Placental epithelial cell (primary cell): ENCODE results near the gene IARS2. TPM values are rescaled to one million over a fixed set of nuclear protein-coding genes. Genes with fewer than 3 reads are reported as not detected.

Experiments used
- small RNA-seq: library from RNA; depleted of rRNA; stranded (forward); fragments of <200 nt; gene quantifications from one replicate; pipeline ENCODE3, GENCODE V24; 2012
- total RNA-seq: library from RNA; depleted of rRNA; stranded (reverse); fragments of >200 nt; gene quantifications from 2 replicates; pipeline ENCODE4 v1.2.3, GENCODE V29; 2012

The IARS2 gene
- 66.2 and 70.7 TPM in 2 replicates for total RNA-seq

GRCh38 chr1:220094016-220094911, at the start of gene IARS2:
Gene IARS2 (plus strand): TSS chr1:220094132. CDS start chr1:220094217, 85 bp downstream.

GRCh38 chr1:220046052-220046930, 47.6 kb upstream of the IARS2 start, which contains the start of gene EPRS1:
Gene EPRS1 (minus strand): TSS chr1:220046505. CDS start chr1:220046388, 117 bp downstream.

GRCh38 chr1:220089650-220090556, 4.0 kb upstream of the IARS2 start, which contains the start of gene BPNT1:
Gene BPNT1 (minus strand): TSS chr1:220089788. CDS start chr1:220079846, 9,942 bp downstream.

Small RNA genes lying within 50 kb of the gene (small RNA-seq; reads per million reads assigned to genes)
- gene MIR194-1 (0.40 reads per million, percentile 18 among the genes with 10 or more reads in this experiment), gene MIR215 (0.17 reads per million)

Other genes starting within 250 kb of the IARS2 start
- gene SLC30A10, start 165.6 kb upstream of the IARS2 start, total RNA-seq = not detected in 2 replicates
- 68.7 and 95.4 TPM in 2 replicates for gene EPRS1, start 47.6 kb upstream of the IARS2 start, total RNA-seq
- gene BPNT1, start 4.3 kb upstream of the IARS2 start, total RNA-seq = 11.4 and 21.0 TPM in 2 replicates
- 31.4 and 37.8 TPM in 2 replicates for gene RAB3GAP2, start 178.3 kb downstream of the IARS2 start, total RNA-seq